DND-41 (cell line): ENCODE data around the gene PLEKHA7.

Experiments used
- ATAC-seq: fragments of 200-7000 bp; cut with Tn5 transposase; 3 replicates; pipeline ENCODE4 v1.9.1; 2021; ENCODE audit warnings: low read depth; ENCODE audit not compliant: insufficient read depth
- DNase-seq: peaks from one replicate; pipeline ENCODE4 v3.0.0-alpha.2; 2020
- H2AFZ ChIP-seq: 2 replicates; pipeline ENCODE4 v1.6.0; 2012; ENCODE audit warnings: low read depth, low read length
- H3K27ac ChIP-seq: 2 replicates; pipeline ENCODE4 v1.5.1; 2012; ENCODE audit warnings: low read length, inconsistent platforms
- H3K27me3 ChIP-seq: fragments of 200-600 bp; sonication (generic); 2 replicates; pipeline ENCODE4 v1.6.0; 2012; ENCODE audit warnings: low read length, mild to moderate bottlenecking, inconsistent platforms; ENCODE audit not compliant: insufficient read depth, poor library complexity
- H3K36me3 ChIP-seq: 2 replicates; pipeline ENCODE4 v1.5.1; 2012; ENCODE audit warnings: low read length, inconsistent platforms; ENCODE audit not compliant: insufficient read depth
- H3K4me1 ChIP-seq: 2 replicates; pipeline ENCODE4 v1.5.1; 2012; ENCODE audit warnings: mild to moderate bottlenecking, low read length; ENCODE audit not compliant: insufficient read depth
- H3K4me2 ChIP-seq: 2 replicates; pipeline ENCODE4 v1.6.0; 2012; ENCODE audit warnings: mild to moderate bottlenecking, moderate library complexity, low read length, inconsistent platforms; ENCODE audit not compliant: insufficient read depth
- H3K4me3 ChIP-seq, 2 experiments: fragments of 200-600 bp in 1 of 2; shearing (Covaris generic) in 1 of 2; 2 replicates each; pipeline ENCODE4 v1.5.1; 2012 to 2016; ENCODE audit warnings: inconsistent platforms in 2 of 2, low read length in 2 of 2, mild to moderate bottlenecking in 2 of 2, low read depth in 1 of 2, moderate library complexity in 1 of 2
- H3K79me2 ChIP-seq: 2 replicates; pipeline ENCODE4 v1.6.0; 2012; ENCODE audit warnings: low read length, inconsistent platforms; ENCODE audit not compliant: insufficient read depth
- H3K9ac ChIP-seq: 2 replicates; pipeline ENCODE4 v1.6.0; 2012; ENCODE audit warnings: low read depth, mild to moderate bottlenecking, inconsistent platforms, low read length, moderate library complexity
- H3K9me3 ChIP-seq: 2 replicates; pipeline ENCODE4 v1.5.1; 2012; ENCODE audit warnings: low read length, moderate library complexity, mild to moderate bottlenecking, inconsistent platforms; ENCODE audit not compliant: insufficient read depth, severe bottlenecking
- H4K20me1 ChIP-seq: 2 replicates; pipeline ENCODE4 v1.6.0; 2012; ENCODE audit warnings: low read length; ENCODE audit not compliant: insufficient read depth
- EZH2 ChIP-seq: IDR thresholded peaks from 3 replicates; pipeline ENCODE4 v1.6.1; 2012; ENCODE audit warnings: borderline replicate concordance, low read depth, mild to moderate bottlenecking, moderate library complexity, low read length, inconsistent platforms; ENCODE audit not compliant: severe bottlenecking
- TF ChIP-seq, protein P1 (sequence below): IDR thresholded peaks from 2 replicates; pipeline ENCODE4 v1.5.1; 2012; ENCODE audit warnings: borderline replicate concordance, low read length, moderate library complexity, mild to moderate bottlenecking; ENCODE audit not compliant: poor library complexity, severe bottlenecking; ENCODE audit errors: extremely low read depth

PLEKHA7 gene

DNA sequence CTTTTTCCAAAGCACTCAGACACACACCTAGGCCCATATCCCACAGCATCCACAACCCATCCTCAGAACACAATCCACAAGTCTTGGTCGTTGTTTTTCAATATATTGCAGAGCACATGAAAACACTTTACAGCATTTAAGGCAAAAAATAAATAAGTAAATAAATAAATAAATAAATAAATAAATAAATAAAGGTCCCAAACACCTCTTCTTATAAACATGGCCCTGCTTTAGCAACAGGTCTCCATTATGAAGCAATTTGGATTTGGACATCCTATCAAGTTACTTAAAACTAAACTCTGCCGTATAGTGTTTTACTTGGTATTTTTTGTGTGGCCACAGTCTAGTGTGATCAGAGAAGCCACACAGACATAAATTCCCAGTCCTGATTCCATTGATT lies 10.7 kb upstream of the PLEKHA7 start:
- H3K9ac ChIP-seq: no peak overlapping the region
- H3K4me3 ChIP-seq: no peak overlapping the region
- no peaks in the 10 kb centered on the region for H3K36me3 ChIP-seq
- H2AFZ ChIP-seq: no peak overlapping the region
- H3K4me2 ChIP-seq: no peak overlapping the region
- no peaks in the 10 kb centered on the region for H3K27me3 ChIP-seq
- ATAC-seq (no peak), DNase-seq (no peak)
- H3K79me2 ChIP-seq: no peaks in the 10 kb centered on the region
- H3K27ac ChIP-seq: no peak overlapping the region
- H4K20me1 ChIP-seq: no peaks in the 10 kb centered on the region
- H3K4me1 ChIP-seq: no peaks in the 10 kb centered on the region
- TF ChIP-seq, protein P1, sequence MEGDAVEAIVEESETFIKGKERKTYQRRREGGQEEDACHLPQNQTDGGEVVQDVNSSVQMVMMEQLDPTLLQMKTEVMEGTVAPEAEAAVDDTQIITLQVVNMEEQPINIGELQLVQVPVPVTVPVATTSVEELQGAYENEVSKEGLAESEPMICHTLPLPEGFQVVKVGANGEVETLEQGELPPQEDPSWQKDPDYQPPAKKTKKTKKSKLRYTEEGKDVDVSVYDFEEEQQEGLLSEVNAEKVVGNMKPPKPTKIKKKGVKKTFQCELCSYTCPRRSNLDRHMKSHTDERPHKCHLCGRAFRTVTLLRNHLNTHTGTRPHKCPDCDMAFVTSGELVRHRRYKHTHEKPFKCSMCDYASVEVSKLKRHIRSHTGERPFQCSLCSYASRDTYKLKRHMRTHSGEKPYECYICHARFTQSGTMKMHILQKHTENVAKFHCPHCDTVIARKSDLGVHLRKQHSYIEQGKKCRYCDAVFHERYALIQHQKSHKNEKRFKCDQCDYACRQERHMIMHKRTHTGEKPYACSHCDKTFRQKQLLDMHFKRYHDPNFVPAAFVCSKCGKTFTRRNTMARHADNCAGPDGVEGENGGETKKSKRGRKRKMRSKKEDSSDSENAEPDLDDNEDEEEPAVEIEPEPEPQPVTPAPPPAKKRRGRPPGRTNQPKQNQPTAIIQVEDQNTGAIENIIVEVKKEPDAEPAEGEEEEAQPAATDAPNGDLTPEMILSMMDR: no peak
- no peak for TF ChIP-seq EZH2
- H3K9me3 ChIP-seq: no peaks in the 10 kb centered on the region

DNA sequence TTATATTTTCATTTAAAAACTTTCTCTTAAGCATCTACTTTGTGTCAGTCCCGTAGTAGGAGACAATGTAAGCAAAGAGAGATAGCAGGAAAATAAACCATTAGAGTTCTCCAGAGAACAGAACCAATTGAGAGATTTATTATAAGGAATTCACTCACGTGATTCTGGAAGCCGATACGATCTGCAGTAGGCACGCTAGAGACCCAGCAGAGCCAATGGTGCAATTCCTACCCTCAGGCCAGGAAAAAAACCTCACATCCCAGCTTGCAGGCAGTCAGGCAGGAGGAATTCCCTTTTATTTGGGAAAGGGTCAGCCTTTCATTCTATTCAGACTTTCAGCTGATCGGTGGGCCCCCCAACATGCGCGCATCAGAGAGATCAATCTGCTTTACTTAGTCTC lies 7.3 kb upstream of the PLEKHA7 start:
- no peaks in the 10 kb centered on the region for H3K9me3 ChIP-seq
- H3K27me3 ChIP-seq: peaks cover 10% of the 10 kb centered on the region
- no peak overlapping the region for H3K27ac ChIP-seq
- H3K36me3 ChIP-seq: no peaks in the 10 kb centered on the region
- no peak for DNase-seq
- H3K9ac ChIP-seq: no peak overlapping the region
- no peak overlapping the region for H3K4me3 ChIP-seq
- H3K79me2 ChIP-seq: no peaks in the 10 kb centered on the region
- H3K4me1 ChIP-seq: no peaks in the 10 kb centered on the region
- H2AFZ ChIP-seq: no peak overlapping the region
- H3K4me2 ChIP-seq: no peak overlapping the region
- no peak for ATAC-seq
- TF ChIP-seq, protein P1: no peak
- no peak for TF ChIP-seq EZH2
- no peaks in the 10 kb centered on the region for H4K20me1 ChIP-seq

DNA sequence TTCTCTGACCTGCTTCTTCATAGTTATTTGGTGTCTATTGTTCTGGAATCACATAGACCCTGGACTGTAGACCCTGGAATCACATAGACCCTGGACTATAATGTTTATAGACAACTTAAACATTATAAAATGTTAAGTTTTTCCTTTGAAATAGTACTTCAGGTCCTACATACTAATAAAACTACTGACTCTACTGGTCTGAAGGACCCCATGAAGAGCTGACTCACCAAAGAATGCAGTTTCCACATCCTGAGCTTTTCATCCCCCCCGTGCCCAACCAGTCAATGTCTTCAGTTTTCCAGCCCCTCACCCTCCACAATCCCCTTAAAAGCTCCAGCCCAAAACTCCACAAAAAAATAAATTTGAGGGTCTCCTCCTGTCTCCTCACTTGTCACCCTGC lies 6.6 kb upstream of the PLEKHA7 start:
- H4K20me1 ChIP-seq: no peaks in the 10 kb centered on the region
- TF ChIP-seq, protein P1: no peak
- TF ChIP-seq EZH2: no peak

DNA sequence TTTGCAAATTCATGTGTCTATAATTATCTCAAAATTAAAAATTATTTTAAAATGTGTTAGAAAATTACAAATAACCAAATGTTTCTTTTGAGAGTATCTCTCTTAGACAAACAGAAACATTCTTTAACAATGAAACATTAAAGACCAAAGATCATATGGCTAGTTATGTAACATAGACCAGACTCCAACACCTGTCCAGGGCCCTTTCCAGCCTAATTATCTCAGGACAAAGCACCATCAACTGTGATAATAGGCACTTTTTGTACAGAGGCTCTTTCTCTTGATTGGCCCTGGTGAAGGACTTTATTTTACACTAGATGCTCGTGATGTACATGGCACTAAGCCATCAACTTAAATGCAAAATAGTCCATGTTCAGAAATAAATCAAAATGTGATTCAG lies 5.0 kb upstream of the PLEKHA7 start:
- Histone ChIP-seq H3K27ac (no peak overlapping the region), H3K4me2 (no peak overlapping the region)

More for the DNA sequence above, 6.6 kb upstream of the PLEKHA7 start:
- H3K9me3 ChIP-seq: no peaks in the 10 kb centered on the region
- H3K9ac ChIP-seq: no peak overlapping the region
- no peak overlapping the region for H3K27ac ChIP-seq
- ATAC-seq (no peak), DNase-seq (no peak)
- no peak overlapping the region for H3K4me2 ChIP-seq
- no peaks in the 10 kb centered on the region for H3K36me3 ChIP-seq
- no peak overlapping the region for H2AFZ ChIP-seq
- H3K27me3 ChIP-seq: peaks cover 13% of the 10 kb centered on the region
- no peak overlapping the region for H3K4me3 ChIP-seq
- no peaks in the 10 kb centered on the region for H3K79me2 ChIP-seq
- H3K4me1 ChIP-seq: no peaks in the 10 kb centered on the region

More for the DNA sequence above, 5.0 kb upstream of the PLEKHA7 start:
- no peaks in the 10 kb centered on the region for H3K79me2 ChIP-seq
- H2AFZ ChIP-seq: no peak overlapping the region
- ATAC-seq: no peak
- TF ChIP-seq EZH2: no peak
- TF ChIP-seq, protein P1: no peak
- H3K9ac ChIP-seq: no peak overlapping the region
- no peaks in the 10 kb centered on the region for H3K4me1 ChIP-seq
- H3K27me3 ChIP-seq: peaks cover 25% of the 10 kb centered on the region
- no peaks in the 10 kb centered on the region for H3K9me3 ChIP-seq
- DNase-seq: no peak
- no peak overlapping the region for H3K4me3 ChIP-seq
- H3K36me3 ChIP-seq: no peaks in the 10 kb centered on the region
- H4K20me1 ChIP-seq: no peaks in the 10 kb centered on the region
